Middle frontal gyrus (tissue), 1 donor: ENCODE data around the gene HTRA3.

ENCODE experiments used
- DNase-seq: peaks from one replicate; pipeline ENCODE4 v3.0.0-alpha.2; 2015; ENCODE audit warnings: low spot score; ENCODE audit errors: extremely low spot score

HTRA3 gene

GRCh38 chr4:8279321-8280157 lies 10.0 kb downstream of the HTRA3 start:
- no peak for DNase-seq

GRCh38 chr4:8280158-8280875 lies 10.8 kb downstream of the HTRA3 start:
- DNase-seq: no peak

GRCh38 chr4:8280876-8281440 lies 11.4 kb downstream of the HTRA3 start:
- no peak for DNase-seq

- no peak for DNase-seq
These were observed 12.1 kb downstream of the HTRA3 start for GRCh38 chr4:8281519-8282133.

GRCh38 chr4:8282134-8282641 lies 12.6 kb downstream of the HTRA3 start:
- no peak for DNase-seq

GRCh38 chr4:8282742-8283141 lies 13.2 kb downstream of the HTRA3 start:
- no peak for DNase-seq

- no peak for DNase-seq
These were observed 13.6 kb downstream of the HTRA3 start for GRCh38 chr4:8283161-8283560.

- DNase-seq: no peak
These were observed 14.1 kb downstream of the HTRA3 start for GRCh38 chr4:8283631-8284121.

- no peak for DNase-seq
These were observed 14.8 kb downstream of the HTRA3 start for GRCh38 chr4:8284391-8284790.

- no peak for DNase-seq
These were observed 15.8 kb downstream of the HTRA3 start for GRCh38 chr4:8285143-8285975.

- no peak for DNase-seq
These were observed 16.6 kb downstream of the HTRA3 start for GRCh38 chr4:8285976-8286718.

GRCh38 chr4:8286719-8287342 lies 17.3 kb downstream of the HTRA3 start:
- no peak for DNase-seq

GRCh38 chr4:8287343-8288280 lies 18.1 kb downstream of the HTRA3 start:
- DNase-seq: no peak

- DNase-seq: no peak
These were observed 19.7 kb downstream of the HTRA3 start for GRCh38 chr4:8289151-8289750.

- DNase-seq: no peak
These were observed 20.6 kb downstream of the HTRA3 start for GRCh38 chr4:8289956-8290700.

GRCh38 chr4:8290701-8290970 lies 21.1 kb downstream of the HTRA3 start:
- no peak for DNase-seq

GRCh38 chr4:8291036-8291682 lies 21.6 kb downstream of the HTRA3 start:
- DNase-seq: no peak
